IPS-NIHi7 (cell line): Measurements from ENCODE around the gene CRYBG3.

Experiments
- DNase-seq: peaks from one replicate; pipeline ENCODE4 v3.0.0; 2012; ENCODE audit warnings: mixed read lengths; ENCODE audit errors: extremely low spot score

CRYBG3 gene

GRCh38 chr3:97942801-97943546, 121.2 kb downstream of the CRYBG3 start:
- no peak for DNase-seq

- no peak for DNase-seq
Measured at GRCh38 chr3:97948351-97949109, 126.7 kb downstream of the CRYBG3 start.

- no peak for DNase-seq
Measured at GRCh38 chr3:97949110-97949485, 127.3 kb downstream of the CRYBG3 start.

- DNase-seq, result no peak
Measured at GRCh38 chr3:97949743-97950142, 127.9 kb downstream of the CRYBG3 start.

GRCh38 chr3:97950360-97950759, 128.5 kb downstream of the CRYBG3 start:
- DNase-seq, result no peak

GRCh38 chr3:97952280-97952679, 130.5 kb downstream of the CRYBG3 start:
- DNase-seq, result no peak

- no peak for DNase-seq
Measured at GRCh38 chr3:97952872-97953271, 131.1 kb downstream of the CRYBG3 start.

GRCh38 chr3:97954228-97954827, 132.5 kb downstream of the CRYBG3 start:
- no peak for DNase-seq

GRCh38 chr3:97956051-97956450, 134.2 kb downstream of the CRYBG3 start:
- DNase-seq, result no peak

- no peak for DNase-seq
Measured at GRCh38 chr3:97957617-97958311, 136.0 kb downstream of the CRYBG3 start.

- DNase-seq, result no peak
Measured at GRCh38 chr3:97958396-97958795, 136.6 kb downstream of the CRYBG3 start.

GRCh38 chr3:97958796-97959195, 137.0 kb downstream of the CRYBG3 start:
- no peak for DNase-seq

- no peak for DNase-seq
Measured at GRCh38 chr3:97959872-97960271, 138.1 kb downstream of the CRYBG3 start.

GRCh38 chr3:97960551-97960950, 138.7 kb downstream of the CRYBG3 start:
- no peak for DNase-seq

GRCh38 chr3:97960993-97961766, 139.4 kb downstream of the CRYBG3 start:
- no peak for DNase-seq

- peak; percentile 43 for DNase-seq
Measured at GRCh38 chr3:97967966-97968365, 146.2 kb downstream of the CRYBG3 start.

GRCh38 chr3:97968376-97968775, 146.6 kb downstream of the CRYBG3 start:
- no peak for DNase-seq

- no peak for DNase-seq
Measured at GRCh38 chr3:97969541-97969940, 147.7 kb downstream of the CRYBG3 start.

GRCh38 chr3:97970156-97970555, 148.3 kb downstream of the CRYBG3 start:
- DNase-seq, result no peak

- no peak for DNase-seq
Measured at GRCh38 chr3:97970956-97971620, 149.3 kb downstream of the CRYBG3 start.
